Dermis blood vessel endothelial cell (primary cell): ENCODE data around the gene GABBR1. TPM values are rescaled to one million over a fixed set of nuclear protein-coding genes. Genes with fewer than 3 reads are reported as not detected.
A peak's percentile ranks its signal among the peaks of the same experiment; 100 is the strongest.

ENCODE experiments used
- DNase-seq: peaks from one replicate; pipeline ENCODE4 v3.0.0; 2010
- total RNA-seq: library from RNA; depleted of rRNA; stranded (reverse); fragments of >200 nt; gene quantifications from 2 replicates; pipeline ENCODE4 v1.2.3, GENCODE V29; 2014

Gene GABBR1
- total RNA-seq, 1 donor from 2014 or later = 5.4 TPM

GRCh38 chr6:29617782-29618554, 15.0 kb downstream of the GABBR1 start:
- no peak for DNase-seq

GRCh38 chr6:29611426-29611825, 21.6 kb downstream of the GABBR1 start:
- no peak for DNase-seq

DNA sequence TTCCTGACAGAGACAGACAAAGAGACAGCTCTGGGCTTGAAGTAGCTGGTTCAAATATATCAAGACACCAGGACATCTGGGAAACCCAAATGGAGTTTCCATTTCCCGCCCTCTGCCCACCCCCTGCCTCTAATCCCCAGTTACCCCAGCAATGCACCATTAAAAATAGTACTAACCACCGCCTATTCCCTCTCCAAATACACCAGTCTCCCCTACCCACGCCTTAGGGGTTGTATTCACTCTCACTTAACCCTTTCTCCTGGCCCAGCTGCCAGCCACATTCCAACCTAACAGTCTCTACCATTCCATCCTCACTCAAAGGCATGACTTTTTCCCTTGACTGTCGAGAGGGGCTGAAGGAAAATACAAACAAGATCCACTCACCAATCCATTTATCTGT, 22.4 kb downstream of the GABBR1 start:
- DNase-seq = no peak

DNA sequence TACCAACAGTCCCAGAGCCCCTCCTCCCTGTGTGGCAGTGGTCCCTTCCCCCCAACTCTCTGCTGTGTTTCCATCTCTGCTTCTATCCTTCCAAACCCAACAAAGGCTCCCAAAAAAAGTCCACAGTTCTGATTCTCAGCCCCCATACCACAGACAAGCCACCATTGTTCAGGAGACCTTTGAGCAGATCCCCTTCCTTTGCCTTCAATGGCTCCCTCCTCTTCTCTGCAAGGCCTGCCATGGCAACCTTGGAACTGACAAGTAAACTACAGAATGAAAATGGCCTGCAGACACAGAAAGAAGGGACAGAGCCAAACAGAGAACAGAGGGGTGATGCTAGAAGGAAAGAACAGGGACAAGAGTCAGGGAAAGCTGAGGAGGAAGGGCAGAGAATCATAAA, 24.9 kb downstream of the GABBR1 start:
- DNase-seq = no peak

- DNase-seq = no peak
Measured at GRCh38 chr6:29603930-29604329, 29.1 kb downstream of the GABBR1 start.

DNA sequence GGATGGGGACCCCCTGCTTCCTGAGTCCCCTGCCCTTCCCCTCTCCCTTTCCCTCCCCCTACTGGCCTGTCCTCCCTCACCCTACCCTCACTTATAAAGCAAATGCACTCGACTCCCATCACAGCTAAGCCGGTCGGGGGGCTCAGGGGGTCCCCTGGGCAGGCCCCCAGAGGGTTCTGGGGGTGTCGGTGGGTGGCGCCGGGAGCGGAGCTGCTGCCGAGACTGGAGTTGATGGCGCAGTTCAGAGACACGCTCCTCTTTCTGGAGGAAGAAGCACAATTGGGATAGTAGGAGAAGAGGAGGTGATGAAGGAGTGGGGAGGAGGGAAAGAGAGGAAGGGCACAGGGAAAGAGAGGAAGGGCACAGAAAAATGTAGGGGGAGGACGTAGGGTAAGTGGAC, 29.5 kb downstream of the GABBR1 start:
- DNase-seq = no peak

GRCh38 chr6:29602564-29603361, 30.2 kb downstream of the GABBR1 start:
- DNase-seq = peak; percentile 8

DNA sequence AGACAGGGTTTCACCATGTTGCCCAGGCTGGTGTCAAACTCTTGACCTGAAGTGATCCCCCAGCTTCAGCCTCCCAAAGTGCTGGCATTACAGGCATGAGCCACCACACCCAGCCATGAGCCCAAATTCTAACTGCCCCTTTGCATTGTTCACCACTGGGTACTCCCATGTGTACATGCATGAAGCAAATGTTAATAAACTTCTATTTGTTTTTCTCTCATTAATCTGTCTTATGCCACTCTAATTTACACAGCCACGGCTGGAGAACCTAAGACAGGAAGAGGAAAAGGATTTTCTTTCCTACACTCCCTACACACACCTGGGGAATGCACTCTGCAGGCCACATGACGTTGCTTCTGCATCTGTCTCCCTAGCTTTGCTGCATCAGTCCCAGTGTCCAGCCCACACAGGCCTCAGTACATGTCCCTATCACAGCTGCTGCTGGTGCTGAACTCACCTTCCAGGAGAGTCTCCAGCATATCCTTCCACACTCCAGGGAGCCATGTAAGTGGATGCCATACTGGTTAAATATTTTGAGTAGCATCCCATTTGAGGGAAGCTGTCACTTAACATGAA, 34.7 kb downstream of the GABBR1 start:
- no peak for DNase-seq

DNA sequence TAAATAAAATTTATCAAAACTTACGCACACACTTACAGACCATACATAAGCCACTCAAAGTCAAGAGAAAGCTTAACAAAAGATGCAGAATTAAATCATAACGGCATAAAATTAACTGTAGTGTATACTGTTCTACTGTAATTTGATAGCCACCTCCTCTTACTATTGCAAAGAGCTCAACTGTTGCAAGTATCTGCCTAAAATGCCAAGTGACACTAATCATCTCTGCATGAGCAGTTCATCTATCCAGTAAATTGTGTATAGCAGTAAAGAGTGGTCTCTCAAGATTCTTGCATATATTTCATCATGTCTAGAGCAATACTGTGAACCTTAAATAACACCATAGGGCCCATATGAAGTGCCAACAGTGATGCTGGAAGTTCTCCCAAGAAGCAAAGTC, 35.8 kb downstream of the GABBR1 start:
- no peak for DNase-seq

DNA sequence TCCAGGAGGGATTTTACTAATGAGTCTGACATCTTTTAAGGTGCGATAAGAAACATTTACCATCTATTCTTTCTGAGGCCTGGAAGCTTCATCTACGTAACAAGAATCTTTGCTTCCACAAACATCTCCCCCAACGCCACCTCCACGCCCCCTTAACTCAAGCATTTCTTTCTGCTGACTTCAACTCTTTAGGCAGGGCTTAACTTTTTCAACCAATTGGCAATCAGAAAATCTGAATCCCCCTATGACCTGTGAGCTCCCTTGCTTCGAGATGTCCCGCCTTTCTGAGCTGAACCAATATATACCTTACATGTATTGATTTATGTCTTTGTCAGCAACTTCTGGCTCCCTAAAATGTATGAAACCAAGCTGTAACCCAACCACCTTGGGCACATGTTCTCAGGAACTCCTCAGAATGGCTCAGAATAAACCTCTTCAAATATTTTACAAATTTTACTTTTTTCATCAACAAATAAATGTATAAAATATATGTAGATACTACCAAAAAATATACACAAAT, 36.5 kb downstream of the GABBR1 start:
- no peak for DNase-seq

- DNase-seq = no peak
Measured at GRCh38 chr6:29593199-29593855, 39.7 kb downstream of the GABBR1 start.

GRCh38 chr6:29591677-29592076, 41.3 kb downstream of the GABBR1 start:
- DNase-seq = no peak

DNA sequence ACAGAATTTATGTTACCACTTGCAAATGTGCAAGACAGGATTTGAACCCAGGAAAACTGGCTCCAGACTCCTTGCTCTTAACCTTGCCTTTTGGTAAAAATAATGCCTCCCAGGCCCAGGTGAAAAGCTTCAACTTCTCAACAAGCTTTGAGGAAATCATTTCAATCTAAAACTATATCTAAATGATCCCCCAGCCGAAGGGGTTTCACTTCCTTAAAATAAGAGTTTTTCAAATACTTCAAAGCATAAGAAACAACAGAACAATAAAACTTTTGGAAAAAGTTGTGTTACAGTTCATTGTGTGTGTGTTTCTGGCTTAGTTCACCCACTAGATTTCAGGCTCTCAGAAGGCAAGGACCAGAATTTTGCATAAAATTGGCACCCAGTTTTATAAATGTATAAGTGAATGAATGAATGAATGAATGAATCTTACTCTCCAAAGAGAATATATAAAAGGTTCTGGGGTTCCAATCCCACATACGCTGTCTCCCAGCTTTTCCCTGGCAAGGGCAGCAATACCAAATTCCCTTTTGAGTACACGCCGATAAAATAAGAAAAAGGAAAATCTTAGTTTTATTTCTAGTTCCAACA, 42.7 kb downstream of the GABBR1 start:
- DNase-seq = no peak

GRCh38 chr6:29589423-29590048, 43.4 kb downstream of the GABBR1 start:
- DNase-seq = peak; percentile 74

GRCh38 chr6:29584821-29585220, 48.2 kb downstream of the GABBR1 start, which contains the start of gene OR2H2:
TSS of gene OR2H2 (plus strand) at chr6:29585121. CDS start at chr6:29587945, 2,824 bp downstream.
- DNase-seq = no peak

DNA sequence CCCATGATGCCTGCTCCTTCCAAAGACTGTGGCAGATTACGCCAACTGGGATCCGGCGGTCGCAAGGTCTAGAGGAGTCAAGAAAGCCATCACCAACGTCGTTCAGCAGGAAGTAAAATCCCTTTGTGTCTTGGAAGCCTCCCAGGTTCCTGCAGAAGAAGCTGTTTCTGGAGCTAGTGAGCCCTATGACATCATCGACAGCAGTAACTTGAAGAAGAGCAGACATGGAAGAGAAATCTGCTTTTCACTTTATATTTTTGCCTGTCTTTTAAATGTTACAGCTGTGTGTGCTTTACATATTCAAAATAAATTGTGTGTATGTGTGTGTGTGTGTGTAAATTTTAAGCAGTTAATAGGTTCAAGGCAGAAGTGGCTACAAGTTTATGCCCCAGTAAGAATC, 55.4 kb downstream of the GABBR1 start:
- DNase-seq = no peak

- no peak for DNase-seq
Measured at GRCh38 chr6:29576056-29576455, 56.9 kb downstream of the GABBR1 start.

GRCh38 chr6:29567991-29568390, 65.0 kb downstream of the GABBR1 start:
- DNase-seq = no peak

- DNase-seq = no peak
Measured at GRCh38 chr6:29567541-29567940, 65.4 kb downstream of the GABBR1 start.

DNA sequence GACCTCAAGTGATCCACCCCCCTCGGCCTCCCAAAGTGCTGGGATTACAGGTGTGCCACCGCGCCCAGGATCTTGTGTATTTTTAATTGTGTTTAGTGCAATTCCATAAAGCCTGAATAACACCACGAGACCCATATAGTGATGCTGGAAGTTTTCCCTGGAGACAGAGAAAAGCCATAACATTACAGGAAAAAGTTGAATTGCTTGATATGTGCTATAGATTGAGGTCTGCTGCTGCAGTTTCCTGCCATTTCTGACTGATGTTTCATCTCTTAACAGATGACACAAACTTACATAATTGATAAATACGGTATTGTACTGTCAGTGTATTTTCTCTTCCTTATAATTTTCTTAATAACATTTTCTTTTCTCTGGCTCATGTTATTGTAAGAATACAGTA, 66.1 kb downstream of the GABBR1 start:
- no peak for DNase-seq

- DNase-seq = no peak
Measured at GRCh38 chr6:29564875-29565274, 68.1 kb downstream of the GABBR1 start.

DNA sequence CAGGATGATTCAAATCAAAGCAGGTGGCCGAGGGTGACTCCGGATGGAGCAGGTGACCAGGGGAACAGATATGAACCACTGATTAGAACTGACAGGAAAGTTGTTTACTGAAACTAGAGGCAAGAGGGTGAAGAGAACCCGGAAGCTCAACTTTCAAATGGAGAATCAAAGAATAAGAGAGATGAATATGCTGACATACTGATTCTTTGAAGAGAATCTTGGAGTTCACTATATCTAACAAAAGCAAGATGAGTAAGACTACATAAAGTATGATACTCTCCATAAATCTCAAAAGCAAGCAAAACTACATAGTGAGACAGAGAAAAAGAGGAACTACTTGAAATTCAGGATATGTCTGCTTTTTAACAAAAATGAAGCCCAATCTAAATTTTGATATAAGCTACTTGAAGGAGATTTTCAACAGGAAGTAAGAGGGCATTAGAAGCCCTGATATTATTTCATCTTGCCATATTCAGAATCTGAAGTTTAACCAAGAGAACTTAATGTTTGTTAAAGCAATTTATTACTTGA, 69.5 kb downstream of the GABBR1 start:
- DNase-seq = no peak
